Activated naive CD4-positive, alpha-beta T cell treated with Interleukin-2 at 50 U/mL for 16 hours (primary cell): ENCODE results near the gene COBL.

Source experiments
- DNase-seq: peaks from one replicate; pipeline ENCODE4 v3.0.0-alpha.2; 2020

Gene COBL

DNA sequence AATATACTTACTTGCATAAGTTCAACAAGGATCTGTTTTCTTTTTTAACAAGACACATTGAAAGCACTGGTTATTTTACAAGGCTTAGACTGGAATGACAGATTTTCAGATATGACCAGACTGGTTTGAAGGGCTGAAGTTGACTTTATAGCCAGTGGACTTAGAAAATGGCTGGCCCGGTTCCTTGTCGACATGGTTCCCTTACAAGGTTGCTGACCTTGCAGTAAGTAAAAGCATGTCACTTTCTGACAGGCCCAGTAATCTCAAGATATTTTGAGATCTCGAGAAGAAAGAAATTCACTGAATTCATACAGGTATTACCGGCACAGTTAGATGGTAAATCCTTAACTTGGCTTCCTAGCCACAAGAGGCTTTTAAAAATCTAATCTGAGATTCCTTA is 136.5 kb downstream of the COBL start:
- DNase-seq: no peak

DNA sequence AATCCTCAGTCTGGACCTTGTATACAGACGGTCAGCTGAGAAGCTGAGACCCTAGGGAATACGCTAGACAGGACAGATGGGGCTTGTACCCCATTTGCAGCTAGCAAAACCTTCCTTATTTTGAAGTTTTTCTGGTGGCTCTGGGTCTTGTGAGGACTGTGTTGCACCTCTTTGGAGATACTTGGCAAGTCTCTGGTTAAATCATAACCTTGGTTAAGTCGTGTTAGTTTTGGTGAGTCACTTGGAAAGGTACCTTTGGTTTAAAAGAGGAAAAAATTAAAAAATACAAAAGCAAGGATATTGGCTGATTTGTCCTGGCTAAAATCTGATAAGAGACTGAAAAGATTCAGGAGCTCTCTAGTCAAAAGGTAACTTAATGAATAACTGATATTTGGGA is 140.6 kb downstream of the COBL start:
- no peak for DNase-seq

DNA sequence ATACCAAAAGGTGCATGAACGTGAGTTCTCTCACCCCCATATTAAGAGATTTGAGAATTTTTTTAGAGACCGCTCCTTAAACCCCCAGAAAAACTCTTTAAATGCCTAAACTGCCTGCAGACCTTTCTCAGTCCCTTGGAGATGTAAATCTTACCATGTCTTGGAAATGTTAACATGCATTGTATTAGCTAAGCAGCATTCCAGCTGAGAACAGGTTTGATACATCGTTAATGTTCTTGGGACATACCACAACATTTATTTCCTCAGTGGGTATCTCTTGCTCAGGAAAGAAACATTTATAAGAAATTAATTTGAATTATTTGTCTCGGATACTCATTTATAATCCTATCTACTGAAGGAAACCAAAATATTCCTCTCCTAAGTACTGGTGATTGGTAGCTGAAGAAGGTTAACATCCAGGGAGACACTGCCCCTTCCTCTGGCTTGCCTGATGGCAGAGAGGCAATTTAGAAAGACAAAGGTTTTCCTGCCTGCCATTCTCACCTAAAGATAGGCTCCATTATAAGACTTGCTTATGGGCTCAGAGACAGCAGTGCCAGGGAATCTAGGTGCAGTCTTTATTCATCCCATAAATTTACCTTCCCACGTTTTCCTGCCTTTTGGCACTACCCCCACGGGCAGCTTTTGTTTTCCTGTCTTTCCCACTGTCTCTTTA is 141.2 kb downstream of the COBL start:
- no peak for DNase-seq

- no peak for DNase-seq
These were observed 151.3 kb downstream of the COBL start for GRCh38 chr7:51165337-51165736.

GRCh38 chr7:51162724-51163329 is 153.8 kb downstream of the COBL start:
- peak; percentile 66 for DNase-seq

- DNase-seq: no peak
These were observed 154.7 kb downstream of the COBL start for GRCh38 chr7:51161937-51162336.

- DNase-seq: peak; percentile 49
These were observed 155.5 kb downstream of the COBL start for GRCh38 chr7:51160990-51161615.

DNA sequence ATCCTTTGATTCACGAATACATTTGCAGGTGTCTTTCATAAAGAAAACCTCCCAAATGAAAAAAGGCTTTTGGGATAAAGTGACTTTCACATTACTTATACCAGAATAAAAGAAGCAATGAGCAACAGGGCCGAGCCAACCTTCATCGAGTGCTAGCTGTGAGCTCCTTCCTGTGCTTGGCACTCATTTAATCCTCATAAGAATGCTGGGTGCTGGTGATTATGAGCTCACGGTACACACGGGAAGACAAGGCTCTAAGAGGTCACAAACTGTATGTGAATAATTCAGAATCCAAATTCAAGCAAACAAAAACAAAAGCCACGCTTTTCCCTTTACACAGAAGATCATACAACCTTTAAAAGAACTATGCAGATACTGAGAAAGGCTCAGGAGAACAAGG is 156.2 kb downstream of the COBL start:
- no peak for DNase-seq

- DNase-seq: no peak
These were observed 157.7 kb downstream of the COBL start for GRCh38 chr7:51158742-51159445.

DNA sequence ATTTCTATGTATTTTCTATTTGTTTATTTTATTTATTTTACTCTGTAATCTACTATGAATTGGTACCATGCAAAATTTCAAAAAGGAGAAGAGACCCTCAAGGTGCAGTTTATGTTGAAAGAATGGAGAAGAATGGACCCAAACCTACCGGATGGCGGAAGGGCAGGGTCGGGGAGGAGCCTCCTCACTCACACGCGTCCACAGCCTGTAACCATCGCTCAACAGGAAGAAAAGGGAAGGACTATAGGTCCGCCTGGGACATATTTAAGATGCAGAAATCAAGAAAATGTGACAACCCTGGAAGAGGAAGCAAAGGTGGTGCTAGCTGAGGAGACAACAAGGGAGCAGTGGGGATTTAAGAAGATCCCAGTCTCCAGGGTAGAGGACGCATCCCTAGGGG is 158.4 kb downstream of the COBL start:
- no peak for DNase-seq

DNA sequence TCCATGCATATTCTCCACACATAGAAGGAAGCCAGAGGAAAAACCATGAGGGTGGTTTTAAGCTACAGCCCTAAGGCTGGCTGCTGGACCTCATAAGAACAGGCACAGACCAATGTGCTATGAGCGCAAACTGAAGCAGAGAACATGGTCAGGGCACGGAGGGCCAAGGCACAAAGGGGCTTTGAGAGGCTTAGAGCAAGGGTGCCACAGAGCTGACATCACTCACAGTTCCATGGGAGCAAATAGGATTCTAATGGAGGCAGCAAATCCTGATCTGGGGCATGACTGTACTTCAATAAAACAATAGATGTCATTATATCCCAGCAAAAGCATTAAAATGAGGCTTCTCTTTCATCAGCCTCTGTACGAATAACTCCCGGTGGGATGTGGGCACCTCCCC is 162.4 kb downstream of the COBL start:
- no peak for DNase-seq

DNA sequence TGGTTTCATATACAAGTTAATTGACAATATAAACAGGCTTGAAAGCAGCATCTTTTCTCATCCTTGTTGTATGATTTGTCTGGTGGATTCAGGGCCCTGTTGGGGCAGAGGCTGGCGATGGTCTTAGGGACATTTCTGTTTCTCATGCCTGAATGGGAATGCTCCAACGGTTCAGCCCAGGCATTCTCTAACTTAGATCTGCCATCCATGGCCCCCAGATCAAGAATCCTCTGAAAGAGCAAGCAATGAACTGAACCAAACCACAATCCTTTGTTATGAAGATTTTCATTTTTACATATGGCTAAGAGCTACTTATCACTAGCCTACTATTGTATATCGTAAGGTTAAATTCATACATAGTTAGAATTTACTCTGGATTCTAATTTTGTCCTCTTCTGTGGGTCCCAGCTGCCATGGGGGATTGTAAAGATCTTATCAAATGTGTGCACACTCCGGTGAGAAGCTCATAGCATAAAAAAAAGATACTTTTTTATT is 163.9 kb downstream of the COBL start:
- no peak for DNase-seq

GRCh38 chr7:51151455-51151854 is 165.2 kb downstream of the COBL start:
- no peak for DNase-seq

GRCh38 chr7:51150193-51150592 is 166.4 kb downstream of the COBL start:
- DNase-seq: no peak

DNA sequence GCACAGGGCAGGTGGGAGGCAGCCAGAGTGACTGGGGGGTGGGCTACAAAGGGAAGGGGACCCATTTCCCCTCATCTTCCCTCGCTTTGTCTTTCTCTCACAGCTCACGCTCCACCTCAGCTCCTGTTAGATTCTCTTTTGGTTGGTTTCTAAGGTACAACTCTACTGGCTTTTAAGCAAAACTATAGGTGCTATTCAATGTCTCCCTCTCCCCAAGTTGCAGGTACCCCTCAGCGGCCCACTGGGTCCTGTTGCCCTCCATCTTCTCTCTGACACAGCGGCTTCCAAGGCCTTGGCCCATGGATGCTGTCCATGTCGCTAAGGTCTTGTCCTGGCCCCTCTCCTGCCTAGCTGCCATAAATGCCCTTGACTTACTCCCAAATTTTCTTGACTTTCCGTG is 168.4 kb downstream of the COBL start:
- no peak for DNase-seq

- DNase-seq: no peak
These were observed 169.6 kb downstream of the COBL start for GRCh38 chr7:51146816-51147586.

- DNase-seq: no peak
These were observed 172.4 kb downstream of the COBL start for GRCh38 chr7:51144178-51144577.

DNA sequence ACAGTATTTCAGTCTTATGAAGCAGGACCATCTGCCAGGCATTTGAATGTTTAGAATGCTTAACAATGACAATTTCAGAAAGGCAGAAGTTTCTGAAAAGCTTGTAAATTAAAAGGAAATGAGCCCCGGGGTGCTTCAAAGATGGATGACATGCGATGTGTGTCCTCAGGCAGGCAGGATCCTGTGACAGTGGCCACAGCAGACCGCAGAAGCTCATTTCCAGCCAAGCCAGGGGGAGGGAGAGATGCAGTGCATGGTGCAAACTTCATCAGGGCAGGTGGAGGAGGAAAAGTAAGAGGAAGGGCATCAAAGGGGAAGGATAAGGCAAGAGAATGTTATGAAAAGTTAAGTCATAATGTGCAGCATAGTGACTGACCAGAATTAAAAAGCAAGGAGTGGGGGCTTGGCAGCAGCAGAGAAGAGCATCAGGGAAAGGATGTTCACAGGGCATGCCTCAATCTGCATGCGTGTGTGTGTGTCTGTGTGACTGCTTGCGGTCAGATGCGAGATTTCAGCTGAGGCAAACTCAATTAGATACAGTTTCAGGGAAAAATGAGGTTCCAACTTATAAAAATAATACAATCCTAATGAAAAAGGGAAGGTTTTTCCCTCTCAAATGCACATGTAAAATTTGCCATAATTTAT is 173.7 kb downstream of the COBL start:
- DNase-seq: no peak

- DNase-seq: no peak
These were observed 175.1 kb downstream of the COBL start for GRCh38 chr7:51141451-51142003.

GRCh38 chr7:51140199-51141164 is 176.1 kb downstream of the COBL start:
- no peak for DNase-seq

DNA sequence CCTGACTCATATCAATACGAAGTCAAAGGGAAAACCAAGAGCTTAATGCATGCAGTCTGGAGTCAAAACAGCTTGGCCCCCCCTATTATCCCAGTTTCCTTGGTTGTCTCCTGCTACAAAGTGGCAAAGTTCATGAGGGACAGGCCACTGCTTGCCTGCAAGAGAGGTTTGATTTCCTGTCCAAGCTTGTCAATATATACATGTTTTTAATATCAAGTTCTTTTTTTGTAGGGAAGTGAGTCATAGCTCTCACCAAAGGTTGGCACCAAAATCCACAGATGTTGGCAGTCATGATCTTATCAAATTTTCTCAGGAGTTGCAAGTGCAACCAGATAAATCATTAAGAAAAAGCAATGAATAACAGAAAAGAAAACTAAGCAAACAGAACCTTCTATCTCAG is 176.8 kb downstream of the COBL start:
- no peak for DNase-seq
